SH-SY5Y (cell line): Measurements from ENCODE around the gene OR51D1.

Experiments used
- GATA2 ChIP-seq: IDR thresholded peaks from 2 replicates; pipeline ENCODE4 v1.6.1; 2011; ENCODE audit warnings: mild to moderate bottlenecking, low read depth, low read length
- GATA3 ChIP-seq: IDR thresholded peaks from 2 replicates; pipeline ENCODE4 v1.6.1; 2011; ENCODE audit warnings: low read depth, mild to moderate bottlenecking, low read length, moderate library complexity

OR51D1 gene

DNA sequence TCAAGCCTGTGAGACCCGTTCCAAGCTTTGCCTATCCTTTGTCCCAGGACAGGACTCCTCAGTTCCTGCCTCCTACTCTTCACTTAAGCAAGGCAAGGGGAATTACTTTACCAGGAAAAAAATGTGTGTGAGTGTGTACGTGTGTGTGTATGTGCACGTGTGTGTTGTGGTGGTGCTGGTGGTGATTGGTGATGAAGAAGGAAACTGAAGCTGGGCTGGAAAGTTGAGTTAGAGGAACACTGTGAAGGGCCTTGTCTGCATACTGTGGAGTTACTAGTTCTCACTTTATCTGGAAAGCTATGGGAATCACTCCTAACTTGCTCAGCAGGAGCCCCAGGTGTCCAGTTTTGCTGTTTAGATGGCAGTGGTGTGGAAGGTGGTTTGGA lies 378 bp downstream of the OR51D1 start:
- TF ChIP-seq GATA2 (no peak), GATA3 (no peak)

GRCh38 chr11:4639931-4640330 lies 2.7 kb downstream of the OR51D1 start:
- TF ChIP-seq GATA3 (no peak), GATA2 (no peak)

DNA sequence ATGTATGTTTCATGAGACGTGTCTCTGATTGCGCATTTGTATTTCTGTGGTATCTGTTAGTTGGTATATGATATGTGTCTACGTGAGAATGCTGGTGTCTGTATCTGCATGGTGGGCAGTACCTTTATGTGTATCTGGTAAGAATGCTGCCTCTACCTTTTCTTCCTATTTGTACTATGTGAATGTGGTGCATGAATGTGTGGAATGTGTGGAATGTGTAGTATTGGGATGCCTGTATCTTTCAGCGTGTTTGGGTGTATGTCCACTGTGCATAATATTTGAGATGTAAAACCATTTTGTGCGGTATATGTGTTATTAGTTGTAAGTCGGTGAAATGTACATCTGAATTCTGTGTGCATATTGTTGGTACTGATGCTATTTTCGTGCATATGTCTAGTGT lies 4.2 kb downstream of the OR51D1 start:
- TF ChIP-seq GATA2 (no peak), GATA3 (no peak)

DNA sequence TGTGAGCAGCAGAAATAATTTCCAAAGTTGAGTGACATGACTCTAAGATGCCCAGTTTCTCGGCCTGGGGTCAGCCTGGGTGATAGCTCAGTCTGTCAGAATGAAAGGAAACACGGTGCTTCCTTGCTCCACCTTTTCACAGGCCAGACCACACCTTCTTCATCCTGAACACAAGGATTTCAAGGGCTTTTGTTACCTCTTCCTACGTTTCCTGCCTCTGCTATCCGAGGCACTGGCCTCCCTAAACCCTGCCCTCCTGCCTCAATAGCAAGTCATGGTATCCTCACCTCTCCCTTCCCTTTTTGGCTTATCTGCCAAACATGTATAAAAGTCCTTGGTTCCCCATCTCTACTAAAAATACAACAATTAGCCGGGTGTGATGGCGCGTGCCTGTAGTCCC lies 4.8 kb downstream of the OR51D1 start:
- TF ChIP-seq GATA2 (no peak), GATA3 (no peak)

DNA sequence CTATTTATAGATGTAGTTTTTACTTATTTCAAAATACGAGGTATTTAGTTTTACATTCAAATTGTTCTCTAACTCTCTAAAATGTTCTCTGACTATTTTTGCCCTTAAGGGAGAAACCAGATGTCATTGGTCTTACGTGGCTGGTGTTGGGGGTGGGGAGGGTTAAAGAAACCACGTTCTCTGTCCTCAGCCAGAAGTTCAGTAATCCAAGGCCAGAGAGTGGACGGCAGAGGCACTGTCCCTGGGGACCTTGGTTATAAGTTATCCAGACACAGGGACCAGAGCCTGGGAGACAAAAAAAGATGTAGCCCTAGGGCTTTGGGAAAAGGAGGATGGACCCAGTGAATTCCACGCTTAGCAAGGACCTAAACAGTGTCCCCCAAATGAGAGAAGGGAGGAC lies 5.8 kb downstream of the OR51D1 start:
- TF ChIP-seq GATA3, result no peak
- no peak for TF ChIP-seq GATA2

DNA sequence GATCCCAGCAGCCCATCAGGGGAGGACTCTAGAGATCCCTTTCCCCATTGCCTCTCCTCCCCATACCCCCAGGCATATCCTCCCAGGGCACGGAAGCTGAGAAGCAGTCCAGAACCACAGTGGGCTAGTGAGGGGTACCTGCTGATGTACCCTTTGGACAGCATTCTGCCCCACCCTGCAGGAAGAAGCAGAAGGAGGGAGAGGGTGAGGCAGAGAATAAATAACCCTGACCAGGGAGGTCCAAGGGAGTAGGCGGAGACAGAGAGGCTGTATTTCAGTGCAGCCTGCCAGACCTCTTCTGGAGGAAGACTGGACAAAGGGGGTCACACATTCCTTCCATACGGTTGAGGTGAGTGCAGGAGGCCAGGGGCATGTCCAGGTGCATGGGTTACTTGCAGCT lies 6.4 kb downstream of the OR51D1 start, which contains the start of gene OR51E1:
OR51E1 (plus strand) TSS at position 301 of the 400 bp plus-strand sequence. CDS start 8,545 bp downstream, outside the sequence.
- TF ChIP-seq GATA3 (no peak), GATA2 (no peak)

GRCh38 chr11:4644233-4644632 lies 7.0 kb downstream of the OR51D1 start:
- TF ChIP-seq GATA2 (no peak), GATA3 (no peak)

DNA sequence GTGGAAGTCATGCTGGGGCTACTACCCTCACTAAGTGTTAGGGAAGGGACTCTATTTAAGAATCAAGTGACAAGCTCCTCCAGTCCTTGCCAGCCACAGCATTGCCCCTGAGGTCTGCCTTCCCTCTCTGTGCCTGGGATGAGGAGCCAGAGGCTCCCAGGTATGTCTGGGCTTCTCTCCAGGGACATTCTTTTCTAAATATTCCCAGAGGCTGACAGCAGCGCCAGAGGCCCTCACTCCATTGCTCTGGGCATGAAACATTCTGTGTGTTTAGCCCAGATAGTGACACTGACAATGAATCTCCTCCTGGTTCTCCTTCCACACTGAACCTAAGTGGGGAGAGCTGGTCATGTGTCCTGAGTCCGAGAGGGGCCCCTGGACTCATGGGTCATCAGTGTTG lies 8.7 kb downstream of the OR51D1 start:
- no peak for TF ChIP-seq GATA2
- TF ChIP-seq GATA3, result no peak

DNA sequence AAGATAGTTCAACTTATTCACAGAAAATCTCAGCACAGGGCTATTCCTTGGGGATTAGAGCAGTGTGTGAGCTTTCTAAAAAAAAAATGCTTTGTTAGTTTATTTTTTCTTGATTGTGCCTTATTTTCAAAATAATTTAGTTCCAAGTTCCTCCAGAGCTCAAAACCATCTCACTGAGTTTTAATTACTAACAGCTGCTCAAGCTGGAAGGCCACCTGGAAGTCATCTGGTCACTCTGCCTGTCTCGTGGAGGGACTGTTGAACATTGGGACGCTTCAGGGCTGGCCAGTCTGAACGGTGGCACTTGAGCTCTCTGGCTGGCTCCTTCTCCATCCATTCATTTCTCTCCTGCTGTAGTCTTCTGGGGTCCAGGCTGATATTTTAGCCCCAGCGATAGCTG lies 10.5 kb downstream of the OR51D1 start:
- TF ChIP-seq GATA3, result no peak
- TF ChIP-seq GATA2, result no peak

DNA sequence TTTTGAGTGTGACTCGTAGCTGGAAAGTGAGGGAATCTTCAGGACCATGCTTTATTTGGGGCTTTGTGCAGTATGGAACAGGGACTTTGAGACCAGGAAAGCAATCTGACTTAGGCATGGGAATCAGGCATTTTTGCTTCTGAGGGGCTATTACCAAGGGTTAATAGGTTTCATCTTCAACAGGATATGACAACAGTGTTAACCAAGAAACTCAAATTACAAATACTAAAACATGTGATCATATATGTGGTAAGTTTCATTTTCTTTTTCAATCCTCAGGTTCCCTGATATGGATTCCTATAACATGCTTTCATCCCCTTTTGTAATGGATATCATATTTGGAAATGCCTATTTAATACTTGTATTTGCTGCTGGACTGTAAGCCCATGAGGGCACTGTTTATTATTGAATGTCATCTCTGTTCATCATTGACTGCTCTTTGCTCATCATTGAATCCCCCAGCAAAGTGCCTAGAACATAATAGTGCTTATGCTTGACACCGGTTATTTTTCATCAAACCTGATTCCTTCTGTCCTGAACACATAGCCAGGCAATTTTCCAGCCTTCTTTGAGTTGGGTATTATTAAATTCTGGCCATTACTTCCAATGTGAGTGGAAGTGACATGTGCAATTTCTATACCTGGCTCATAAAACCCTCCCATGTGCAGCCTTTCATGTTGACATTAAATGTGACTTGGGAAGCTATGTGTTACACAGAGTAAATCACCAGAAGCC lies 17.5 kb downstream of the OR51D1 start:
- TF ChIP-seq GATA2 (no peak), GATA3 (no peak)

- no peak for TF ChIP-seq GATA2
- TF ChIP-seq GATA3, result no peak
Observed at GRCh38 chr11:4658629-4659445, 21.6 kb downstream of the OR51D1 start.

DNA sequence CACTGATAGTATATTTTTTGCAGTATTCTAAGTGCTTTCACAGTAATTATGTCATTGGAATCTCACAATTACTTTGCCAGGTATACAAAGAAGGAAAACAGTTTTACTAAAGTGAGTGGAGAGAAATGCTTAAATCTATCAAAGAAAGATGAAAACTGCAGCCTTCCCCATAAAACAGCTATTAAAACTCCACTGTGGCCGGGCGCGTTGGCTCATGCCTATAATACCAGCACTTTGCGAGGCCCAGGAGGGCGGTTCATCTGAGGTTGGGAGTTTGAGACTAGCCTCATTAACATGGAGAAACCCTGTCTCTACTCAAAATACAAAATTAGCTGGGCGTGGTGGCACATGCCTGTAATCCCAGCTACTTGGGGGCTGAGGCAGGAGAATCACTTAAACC lies 25.6 kb downstream of the OR51D1 start:
- TF ChIP-seq GATA3 (no peak), GATA2 (no peak)

- no peak for TF ChIP-seq GATA2
- TF ChIP-seq GATA3, result no peak
Observed at GRCh38 chr11:4664183-4664582, 26.9 kb downstream of the OR51D1 start.

DNA sequence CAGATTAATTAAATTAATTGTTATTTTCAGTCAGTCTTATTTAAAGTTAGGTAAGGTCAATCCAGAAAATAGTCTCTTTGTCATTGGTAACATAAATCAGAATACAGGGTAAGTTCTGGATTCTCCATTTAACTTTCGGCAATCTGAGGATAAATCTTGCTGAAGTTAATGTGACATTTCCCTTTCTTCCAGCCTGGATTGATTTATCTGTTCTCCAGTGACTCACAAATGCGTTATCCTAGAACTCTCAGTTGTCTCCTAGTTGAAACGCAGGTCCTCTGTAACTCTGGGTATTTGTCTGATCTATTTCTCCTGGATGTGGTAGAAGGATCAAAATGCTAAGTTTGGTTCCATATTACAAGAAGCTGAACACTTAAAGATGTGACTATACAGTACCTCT lies 27.5 kb downstream of the OR51D1 start:
- TF ChIP-seq GATA3 (no peak), GATA2 (no peak)

DNA sequence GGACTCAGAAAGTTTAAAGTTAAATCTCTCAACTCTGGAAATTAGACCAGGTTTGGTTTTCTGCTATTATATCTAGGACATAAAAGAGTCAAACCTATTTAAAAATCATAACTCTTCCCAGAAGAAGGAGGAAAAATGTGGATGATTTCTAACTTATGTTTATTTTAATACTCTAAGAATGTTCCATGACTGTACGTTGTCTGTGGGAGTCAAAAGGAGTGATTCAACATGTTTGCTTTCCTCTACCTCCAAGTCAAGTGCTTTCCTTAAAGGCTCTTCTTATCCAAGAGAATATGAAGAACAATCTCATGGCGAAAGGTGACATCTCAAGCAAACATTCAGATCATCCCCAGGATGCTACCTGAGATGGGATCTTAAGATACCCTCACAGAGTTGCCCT lies 28.1 kb downstream of the OR51D1 start:
- no peak for TF ChIP-seq GATA3
- TF ChIP-seq GATA2, result no peak
